ENCODE data around the gene LAYN.
A peak's percentile ranks its signal among the peaks of the same experiment; 100 is the strongest.

The LAYN gene

GRCh38 chr11:111573821-111574249, 33.3 kb downstream of the LAYN start:
- no peaks in the 10 kb centered on the region for H3K36me3 ChIP-seq (ENCODE audit: control insufficient read depth, insufficient read depth, low read length)
- H3K4me1 ChIP-seq (ENCODE audit: control insufficient read depth, low read depth, low read length): no peaks in the 10 kb centered on the region
- no peak overlapping the region for H2BK5ac ChIP-seq (ENCODE audit: low read length)
- no peak overlapping the region for H3K9ac ChIP-seq (ENCODE audit: low read length)
- no peak overlapping the region for H2BK120ac ChIP-seq (ENCODE audit: low read depth, low read length)
- no peak overlapping the region for H3K4me3 ChIP-seq (ENCODE audit: low read length)
- H2AK5ac ChIP-seq (ENCODE audit: low read length): no peak overlapping the region
- H3K23ac ChIP-seq (ENCODE audit: low read length): no peak overlapping the region
- H3K4ac ChIP-seq (ENCODE audit: low read depth, low read length): no peak overlapping the region
- WGBS (ENCODE audit: extremely low coverage, insufficient coverage, low lambda C conversion rate): no CpG with 5 or more reads among the region's 4 CpGs
- no peaks in the 10 kb centered on the region for H3K27me3 ChIP-seq (ENCODE audit: insufficient read depth, low read length, poor library complexity)
- no peak overlapping the region for H3K56ac ChIP-seq (ENCODE audit: low read length)
- H3K79me2 ChIP-seq (ENCODE audit: control insufficient read depth, insufficient read depth, low read length): no peaks in the 10 kb centered on the region
- no peak overlapping the region for H4K5ac ChIP-seq (ENCODE audit: low read length)
- no peak overlapping the region for H3K4me2 ChIP-seq (ENCODE audit: low read length)
- no peak overlapping the region for H3K18ac ChIP-seq (ENCODE audit: low read length)
- no peak overlapping the region for H3K27ac ChIP-seq (ENCODE audit: low read depth, low read length)
- no peak overlapping the region for H4K8ac ChIP-seq (ENCODE audit: low read depth, low read length)
- no peak overlapping the region for H2BK15ac ChIP-seq (replicated peaks; ENCODE audit: low read depth)
- no peaks in the 10 kb centered on the region for H3K79me1 ChIP-seq (ENCODE audit: low read length)
- no peak for DNase-seq

DNA sequence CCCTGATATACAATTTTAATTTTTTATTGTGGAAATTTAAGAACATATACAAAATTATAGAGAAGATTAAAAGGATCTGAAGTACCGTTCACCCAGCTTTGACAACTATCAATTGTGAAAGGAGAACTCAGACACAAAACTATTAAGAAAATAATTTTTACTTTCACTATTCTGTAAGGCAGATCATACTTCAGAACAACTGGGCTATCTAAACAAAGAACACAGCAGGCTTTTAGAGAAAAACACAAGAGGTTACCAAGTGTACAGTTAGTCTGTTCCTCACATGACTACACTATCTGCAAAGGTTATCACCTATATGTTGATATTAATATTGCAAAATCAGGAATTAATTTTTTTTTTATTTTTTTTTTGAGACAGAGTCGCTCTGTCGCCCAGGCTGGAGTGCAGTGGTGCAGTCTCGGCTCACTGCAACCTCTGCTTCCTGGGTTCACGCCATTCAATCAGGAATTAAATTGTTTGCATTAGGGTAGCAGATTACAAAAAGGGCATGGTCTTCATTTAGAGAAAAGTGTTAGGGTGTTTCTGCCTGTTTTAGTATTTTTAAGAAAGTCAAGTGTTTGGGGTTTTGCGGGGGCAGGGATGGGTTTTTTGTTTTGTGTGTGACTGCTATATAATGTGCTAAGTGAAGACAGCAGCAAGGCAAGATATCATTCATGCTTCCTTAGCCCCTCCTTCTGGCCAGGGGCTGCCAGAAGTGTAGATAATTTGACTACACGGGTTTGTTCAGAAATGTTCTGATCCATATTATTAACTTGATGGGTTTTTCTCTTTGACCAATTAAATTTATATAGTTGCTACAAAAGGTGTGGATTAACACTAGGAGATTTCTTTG, 34.1 kb downstream of the LAYN start:
- no peak overlapping the region for H3K56ac ChIP-seq (ENCODE audit: low read length)
- no peak overlapping the region for H3K4me2 ChIP-seq (ENCODE audit: low read length)
- H4K5ac ChIP-seq (ENCODE audit: low read length): no peak overlapping the region
- H3K79me2 ChIP-seq (ENCODE audit: control insufficient read depth, insufficient read depth, low read length): no peaks in the 10 kb centered on the region
- no peaks in the 10 kb centered on the region for H3K4me1 ChIP-seq (ENCODE audit: control insufficient read depth, low read depth, low read length)
- DNase-seq: no peak
- H3K36me3 ChIP-seq (ENCODE audit: control insufficient read depth, insufficient read depth, low read length): no peaks in the 10 kb centered on the region
- no peak overlapping the region for H3K4ac ChIP-seq (ENCODE audit: low read depth, low read length)
- no peak overlapping the region for H3K23ac ChIP-seq (ENCODE audit: low read length)
- H3K27me3 ChIP-seq (ENCODE audit: insufficient read depth, low read length, poor library complexity): no peaks in the 10 kb centered on the region
- H2BK15ac ChIP-seq (replicated peaks; ENCODE audit: low read depth): no peak overlapping the region
- H3K27ac ChIP-seq (ENCODE audit: low read depth, low read length): no peak overlapping the region
- no peaks in the 10 kb centered on the region for H3K79me1 ChIP-seq (ENCODE audit: low read length)
- WGBS (ENCODE audit: extremely low coverage, insufficient coverage, low lambda C conversion rate): no CpG with 5 or more reads among the region's 7 CpGs
- no peak overlapping the region for H3K4me3 ChIP-seq (ENCODE audit: low read length)
- no peak overlapping the region for H2BK120ac ChIP-seq (ENCODE audit: low read depth, low read length)
- no peak overlapping the region for H3K18ac ChIP-seq (ENCODE audit: low read length)
- no peak overlapping the region for H2AK5ac ChIP-seq (ENCODE audit: low read length)
- no peak overlapping the region for H2BK5ac ChIP-seq (ENCODE audit: low read length)
- no peak overlapping the region for H3K9ac ChIP-seq (ENCODE audit: low read length)
- no peak overlapping the region for H4K8ac ChIP-seq (ENCODE audit: low read depth, low read length)

GRCh38 chr11:111575740-111576139, 35.2 kb downstream of the LAYN start:
- Histone ChIP-seq H3K4me3 (ENCODE audit: low read length) (no peak overlapping the region), H3K4me2 (ENCODE audit: low read length) (no peak overlapping the region), H3K27me3 (ENCODE audit: insufficient read depth, low read length, poor library complexity) (no peaks in the 10 kb centered on the region), H3K4ac (ENCODE audit: low read depth, low read length) (no peak overlapping the region), H3K23ac (ENCODE audit: low read length) (no peak overlapping the region), H2BK120ac (ENCODE audit: low read depth, low read length) (no peak overlapping the region), H3K79me2 (ENCODE audit: control insufficient read depth, insufficient read depth, low read length) (no peaks in the 10 kb centered on the region), H3K4me1 (ENCODE audit: control insufficient read depth, low read depth, low read length) (no peaks in the 10 kb centered on the region), H2BK15ac (replicated peaks; ENCODE audit: low read depth) (no peak overlapping the region), H3K9ac (ENCODE audit: low read length) (no peak overlapping the region), H2BK5ac (ENCODE audit: low read length) (no peak overlapping the region), H3K56ac (ENCODE audit: low read length) (no peak overlapping the region), H3K27ac (ENCODE audit: low read depth, low read length) (no peak overlapping the region), H4K8ac (ENCODE audit: low read depth, low read length) (no peak overlapping the region), H4K5ac (ENCODE audit: low read length) (no peak overlapping the region), H3K18ac (ENCODE audit: low read length) (no peak overlapping the region), H3K79me1 (ENCODE audit: low read length) (no peaks in the 10 kb centered on the region), H2AK5ac (ENCODE audit: low read length) (no peak overlapping the region), H3K36me3 (ENCODE audit: control insufficient read depth, insufficient read depth, low read length) (no peaks in the 10 kb centered on the region)
- WGBS (ENCODE audit: extremely low coverage, insufficient coverage, low lambda C conversion rate): no CpG with 5 or more reads among the region's 6 CpGs
- DNase-seq: no peak

DNA sequence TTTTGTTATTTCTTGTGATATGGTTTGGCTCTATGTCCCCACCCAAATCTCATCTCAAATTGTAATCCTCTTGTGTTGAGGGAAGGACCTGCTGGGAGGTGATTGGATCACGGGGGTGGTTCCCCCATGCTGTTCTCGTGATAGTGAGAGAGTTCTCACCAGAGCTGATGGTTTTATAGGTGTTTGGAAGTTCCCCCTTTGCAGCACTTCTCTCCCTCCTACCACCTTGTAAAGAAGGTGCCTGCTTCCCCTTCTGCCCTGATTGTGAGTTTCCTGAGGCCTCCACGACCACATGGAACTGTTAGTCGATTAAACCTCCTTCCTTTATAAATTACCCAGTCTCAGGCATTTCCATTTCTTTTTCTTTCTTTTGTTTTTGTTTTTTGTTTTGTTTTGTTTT, 37.3 kb downstream of the LAYN start:
- Histone ChIP-seq H4K5ac (ENCODE audit: low read length) (no peak overlapping the region), H3K4me3 (ENCODE audit: low read length) (no peak overlapping the region), H3K4me1 (ENCODE audit: control insufficient read depth, low read depth, low read length) (no peaks in the 10 kb centered on the region), H3K9ac (ENCODE audit: low read length) (no peak overlapping the region), H3K36me3 (ENCODE audit: control insufficient read depth, insufficient read depth, low read length) (no peaks in the 10 kb centered on the region), H2AK5ac (ENCODE audit: low read length) (no peak overlapping the region), H3K18ac (ENCODE audit: low read length) (no peak overlapping the region), H3K79me1 (ENCODE audit: low read length) (no peaks in the 10 kb centered on the region), H2BK120ac (ENCODE audit: low read depth, low read length) (no peak overlapping the region), H3K4ac (ENCODE audit: low read depth, low read length) (no peak overlapping the region), H3K27me3 (ENCODE audit: insufficient read depth, low read length, poor library complexity) (no peaks in the 10 kb centered on the region), H2BK5ac (ENCODE audit: low read length) (no peak overlapping the region), H3K79me2 (ENCODE audit: control insufficient read depth, insufficient read depth, low read length) (no peaks in the 10 kb centered on the region), H3K23ac (ENCODE audit: low read length) (no peak overlapping the region), H3K4me2 (ENCODE audit: low read length) (no peak overlapping the region), H3K27ac (ENCODE audit: low read depth, low read length) (no peak overlapping the region), H4K8ac (ENCODE audit: low read depth, low read length) (no peak overlapping the region), H3K56ac (ENCODE audit: low read length) (no peak overlapping the region), H2BK15ac (replicated peaks; ENCODE audit: low read depth) (no peak overlapping the region)
- WGBS (ENCODE audit: extremely low coverage, insufficient coverage, low lambda C conversion rate): no CpG with 5 or more reads among the region's 4 CpGs
- DNase-seq: peak; percentile 25

- Histone ChIP-seq H3K36me3 (ENCODE audit: control insufficient read depth, insufficient read depth, low read length) (no peaks in the 10 kb centered on the region), H3K4me1 (ENCODE audit: control insufficient read depth, low read depth, low read length) (no peaks in the 10 kb centered on the region), H3K27ac (ENCODE audit: low read depth, low read length) (no peak overlapping the region), H2BK5ac (ENCODE audit: low read length) (no peak overlapping the region), H3K18ac (ENCODE audit: low read length) (no peak overlapping the region), H3K4ac (ENCODE audit: low read depth, low read length) (no peak overlapping the region), H4K5ac (ENCODE audit: low read length) (no peak overlapping the region), H4K8ac (ENCODE audit: low read depth, low read length) (no peak overlapping the region), H2AK5ac (ENCODE audit: low read length) (no peak overlapping the region), H2BK15ac (replicated peaks; ENCODE audit: low read depth) (no peak overlapping the region), H3K4me3 (ENCODE audit: low read length) (no peak overlapping the region), H3K27me3 (ENCODE audit: insufficient read depth, low read length, poor library complexity) (no peaks in the 10 kb centered on the region), H3K9ac (ENCODE audit: low read length) (no peak overlapping the region), H3K23ac (ENCODE audit: low read length) (no peak overlapping the region), H3K56ac (ENCODE audit: low read length) (no peak overlapping the region), H3K79me2 (ENCODE audit: control insufficient read depth, insufficient read depth, low read length) (no peaks in the 10 kb centered on the region), H2BK120ac (ENCODE audit: low read depth, low read length) (no peak overlapping the region), H3K79me1 (ENCODE audit: low read length) (no peaks in the 10 kb centered on the region), H3K4me2 (ENCODE audit: low read length) (no peak overlapping the region)
- DNase-seq: no peak
- WGBS (ENCODE audit: extremely low coverage, insufficient coverage, low lambda C conversion rate): no CpG with 5 or more reads among the region's 1 CpG
These were observed 40.8 kb downstream of the LAYN start for GRCh38 chr11:111581341-111581740.

DNA sequence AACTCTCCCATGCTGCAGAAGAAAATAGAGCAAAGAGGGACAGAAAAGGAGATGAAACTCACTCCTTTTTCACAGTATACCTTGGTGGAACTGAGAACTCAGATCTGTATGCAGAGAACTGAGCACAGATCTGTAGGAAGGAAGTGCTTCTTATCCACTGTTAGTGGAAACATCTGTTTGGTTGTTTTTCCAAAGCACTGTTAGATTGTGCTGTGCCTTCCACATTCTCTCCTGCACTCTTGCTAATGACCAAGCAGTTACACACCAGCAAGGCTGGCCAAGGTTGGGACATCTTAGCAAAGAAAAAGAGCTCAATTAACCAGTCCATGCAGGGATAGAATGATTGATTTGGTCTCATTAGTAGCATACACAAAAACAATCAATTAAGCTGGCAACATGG, 41.6 kb downstream of the LAYN start:
- Histone ChIP-seq H2AK5ac (ENCODE audit: low read length) (no peak overlapping the region), H3K4me2 (ENCODE audit: low read length) (no peak overlapping the region), H2BK5ac (ENCODE audit: low read length) (no peak overlapping the region), H3K56ac (ENCODE audit: low read length) (no peak overlapping the region), H3K36me3 (ENCODE audit: control insufficient read depth, insufficient read depth, low read length) (no peaks in the 10 kb centered on the region), H2BK120ac (ENCODE audit: low read depth, low read length) (no peak overlapping the region), H3K27me3 (ENCODE audit: insufficient read depth, low read length, poor library complexity) (no peaks in the 10 kb centered on the region), H3K4me1 (ENCODE audit: control insufficient read depth, low read depth, low read length) (no peaks in the 10 kb centered on the region), H3K9ac (ENCODE audit: low read length) (no peak overlapping the region), H3K79me1 (ENCODE audit: low read length) (no peaks in the 10 kb centered on the region), H4K5ac (ENCODE audit: low read length) (no peak overlapping the region), H3K18ac (ENCODE audit: low read length) (no peak overlapping the region), H3K27ac (ENCODE audit: low read depth, low read length) (no peak overlapping the region), H3K4ac (ENCODE audit: low read depth, low read length) (no peak overlapping the region), H3K4me3 (ENCODE audit: low read length) (no peak overlapping the region), H3K79me2 (ENCODE audit: control insufficient read depth, insufficient read depth, low read length) (no peaks in the 10 kb centered on the region), H2BK15ac (replicated peaks; ENCODE audit: low read depth) (no peak overlapping the region), H4K8ac (ENCODE audit: low read depth, low read length) (no peak overlapping the region), H3K23ac (ENCODE audit: low read length) (no peak overlapping the region)
- no peak for DNase-seq

Measured in mesendoderm (in vitro differentiated cells).